OCI-LY1 (cell line): ENCODE data around the gene PILRB.
"Not testable (repeated sequence)": the region's sequence is repeated elsewhere in the genome, so short reads cannot be mapped to it uniquely, and the experiment has no call there.

ENCODE experiments used
- H2AFZ ChIP-seq: fragments of 200-600 bp; sonication (generic), shearing (Covaris generic); 2 replicates; pipeline ENCODE4 v1.6.0; 2014; ENCODE audit warnings: antibody characterized with exemption, mild to moderate bottlenecking, low read length
- H3F3A ChIP-seq: fragments of 200-600 bp; sonication (generic), shearing (Covaris generic); 2 replicates; pipeline ENCODE4 v1.6.0; 2014; ENCODE audit warnings: mild to moderate bottlenecking, antibody characterized with exemption, low read length, moderate library complexity; ENCODE audit not compliant: insufficient read depth
- H3K27ac ChIP-seq: fragments of 200-600 bp; sonication (generic); 2 replicates; pipeline ENCODE4 v1.5.1; 2014; ENCODE audit warnings: low read length, mixed run types, mild to moderate bottlenecking, low read depth; ENCODE audit not compliant: poor library complexity, severe bottlenecking
- H3K27me3 ChIP-seq: fragments of 200-600 bp; sonication (generic); 2 replicates; pipeline ENCODE4 v1.6.0; 2014; ENCODE audit warnings: antibody characterized with exemption, mild to moderate bottlenecking, low read length, moderate library complexity; ENCODE audit not compliant: insufficient read depth
- H3K36me3 ChIP-seq: fragments of 200-600 bp; sonication (generic); 2 replicates; pipeline ENCODE4 v1.6.1; 2014; ENCODE audit warnings: mild to moderate bottlenecking, antibody characterized with exemption, low read length, moderate library complexity, mixed read lengths; ENCODE audit not compliant: insufficient read depth
- H3K4me1 ChIP-seq: fragments of 200-600 bp; sonication (generic); 2 replicates; pipeline ENCODE4 v1.5.1; 2014; ENCODE audit warnings: mild to moderate bottlenecking, low read length, moderate library complexity; ENCODE audit not compliant: insufficient read depth, severe bottlenecking
- H3K4me2 ChIP-seq: fragments of 200-600 bp; sonication (generic), shearing (Covaris generic); 2 replicates; pipeline ENCODE4 v1.6.1; 2014; ENCODE audit warnings: low read length
- H3K4me3 ChIP-seq: fragments of 200-600 bp; sonication (generic); 2 replicates; pipeline ENCODE4 v1.5.1; 2014; ENCODE audit warnings: low read length, low read depth, mild to moderate bottlenecking, mixed read lengths; ENCODE audit not compliant: poor library complexity, severe bottlenecking
- H3K79me2 ChIP-seq: fragments of 200-600 bp; shearing (Covaris generic); 2 replicates; pipeline ENCODE4 v1.6.1; 2016; ENCODE audit warnings: mixed run types, low read length, mixed read lengths; ENCODE audit not compliant: insufficient read depth
- H3K9ac ChIP-seq: fragments of 200-600 bp; sonication (generic), shearing (Covaris generic); 2 replicates; pipeline ENCODE4 v1.6.1; 2014; ENCODE audit warnings: mild to moderate bottlenecking, low read length, mixed read lengths
- H3K9me2 ChIP-seq: fragments of 200-600 bp; sonication (generic), shearing (Covaris generic); 2 replicates; pipeline ENCODE4 v1.6.1; 2014; ENCODE audit warnings: low read depth, mild to moderate bottlenecking, low read length, mixed read lengths
- H3K9me3 ChIP-seq: fragments of 200-600 bp; shearing (Covaris generic); 2 replicates; pipeline ENCODE4 v1.6.1; 2014; ENCODE audit warnings: low read length, mixed read lengths
- H4K20me1 ChIP-seq: fragments of 200-600 bp; sonication (generic), shearing (Covaris generic); 2 replicates; pipeline ENCODE4 v1.6.0; 2016; ENCODE audit warnings: mild to moderate bottlenecking, low read length; ENCODE audit not compliant: insufficient read depth
- CTCF ChIP-seq: fragments of 200-600 bp; sonication (generic), shearing (Covaris generic); IDR thresholded peaks from 2 replicates; pipeline ENCODE4 v1.5.1; 2017; ENCODE audit warnings: mild to moderate bottlenecking, antibody characterized with exemption, low read length, moderate library complexity, mixed read lengths
- EZH2 ChIP-seq: fragments of 200-600 bp; sonication (generic), shearing (Covaris generic); IDR thresholded peaks from 2 replicates; pipeline ENCODE4 v1.8.0; 2017; ENCODE audit warnings: borderline replicate concordance, mixed run types, mild to moderate bottlenecking, antibody characterized with exemption, low read length, moderate library complexity, mixed read lengths

Gene PILRB

DNA sequence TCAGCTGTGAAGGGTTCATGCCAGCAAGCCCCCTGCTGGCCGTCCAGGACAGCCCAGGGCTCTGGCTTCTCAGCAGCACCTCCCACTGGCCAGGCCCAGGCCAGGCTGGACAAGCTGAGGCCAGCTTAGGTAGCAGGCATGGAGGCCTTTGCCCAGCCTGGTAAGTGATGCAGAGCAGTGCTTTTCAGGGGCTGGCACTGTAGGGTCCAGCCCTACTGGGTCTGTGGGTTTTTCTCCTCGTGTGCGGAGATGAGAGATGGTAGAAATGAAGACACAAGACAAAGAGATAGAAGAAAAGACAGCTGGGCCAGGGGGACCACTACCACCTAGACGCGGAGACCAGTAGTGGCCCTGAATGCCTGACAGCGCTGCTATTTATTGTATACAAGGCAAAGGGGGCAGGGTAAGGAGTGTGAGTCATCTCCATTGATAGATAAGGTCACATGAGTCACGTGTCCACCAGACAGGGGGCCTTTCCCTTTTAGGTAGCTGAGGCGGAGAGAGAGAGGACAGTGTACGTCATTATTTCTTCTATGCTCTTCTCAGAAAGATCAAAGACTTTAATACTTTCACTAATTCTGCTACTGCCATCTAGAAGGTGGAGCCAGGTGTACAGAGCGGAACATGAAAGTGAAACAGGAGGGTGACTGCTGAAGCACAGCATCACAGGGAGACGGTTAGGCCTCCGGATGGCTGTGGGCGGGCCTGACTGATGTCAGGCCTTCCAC, 13.2 kb upstream of the PILRB start:
- peak; percentile 66 for TF ChIP-seq CTCF
- not testable (repeated sequence) for H3K27me3 ChIP-seq, H2AFZ ChIP-seq, H4K20me1 ChIP-seq, H3F3A ChIP-seq, H3K9me3 ChIP-seq, H3K79me2 ChIP-seq, H3K9ac ChIP-seq, H3K9me2 ChIP-seq
- Histone ChIP-seq H3K4me3 (peak overlapping the region; percentile 20), H3K36me3 (peaks cover 71% of the 10 kb centered on the region), H3K27ac (peak overlapping the region; percentile 92), H3K4me1 (peaks cover 34% of the 10 kb centered on the region), H3K4me2 (peak overlapping the region; percentile 46)

- not testable (repeated sequence) for H3K9me2 ChIP-seq, H3F3A ChIP-seq, H3K27ac ChIP-seq, H3K9me3 ChIP-seq, H2AFZ ChIP-seq, H3K27me3 ChIP-seq, H3K9ac ChIP-seq, H3K4me2 ChIP-seq, H3K79me2 ChIP-seq, H4K20me1 ChIP-seq
- Histone ChIP-seq H3K4me1 (peaks cover 34% of the 10 kb centered on the region), H3K36me3 (peaks cover 73% of the 10 kb centered on the region), H3K4me3 (peak overlapping the region; percentile 20)
- peak; percentile 16 for TF ChIP-seq CTCF
Observed at GRCh38 chr7:100345288-100345672, 12.6 kb upstream of the PILRB start.

GRCh38 chr7:100346921-100347320, 11.0 kb upstream of the PILRB start:
- Histone ChIP-seq H3K9me2 (no peaks in the 10 kb centered on the region), H4K20me1 (no peaks in the 10 kb centered on the region), H3K4me1 (peaks cover 21% of the 10 kb centered on the region), H3K4me3 (no peak overlapping the region), H3K27me3 (no peaks in the 10 kb centered on the region), H2AFZ (no peak overlapping the region), H3K79me2 (no peaks in the 10 kb centered on the region), H3F3A (peaks cover 5% of the 10 kb centered on the region; the same call in 1 of the 2 replicates), H3K27ac (no peak overlapping the region), H3K9ac (no peak overlapping the region), H3K36me3 (peaks cover 76% of the 10 kb centered on the region), H3K9me3 (no peaks in the 10 kb centered on the region), H3K4me2 (no peak overlapping the region)
- TF ChIP-seq EZH2 (no peak), CTCF (no peak)
